ENCODE measurements around the gene HHIPL1. TPM values are rescaled to one million over a fixed set of nuclear protein-coding genes. Genes with fewer than 3 reads are reported as not detected.

HHIPL1 gene
- total RNA-seq, 5 donors from 2014 or later (not counting 1 experiment from before 2014, with no cell fraction given) = 0.05 to 0.35 (median 0.23) TPM

- H3K4me1 Mint-ChIP-seq = peaks cover 34 to 46% (median 36%) of the 10 kb centered on the region in 3 donors
- H3K36me3 Mint-ChIP-seq = no peaks in the 10 kb centered on the region
- CTCF ChIA-PET = interaction anchor here in 1 of 2 donors (0.6 to 0.9 kb wide), 2 partner anchors 123 to 282 kb away, joined by 3 read pairs; partner anchors contain the start of genes CCNK and SETD3
- peak within 1 kb of the TSS; percentile 82 to 90 (median 86) for H3K4me3 Mint-ChIP-seq
- Histone ChIP-seq H3K27me3 (replicated peaks in 1 of 2; ENCODE audit: control insufficient read depth in 2 of 2, extremely low read depth in 1 of 2, insufficient read depth in 2 of 2, low read length in 1 of 2) (peaks cover 0 to 2% of the 10 kb centered on the region in 2 experiments), H3K27ac (ENCODE audit: low read length) (peak within 1 kb of the TSS; percentile 81), H3K4me1 (ENCODE audit: control insufficient read depth in 1 of 2, extremely low read depth in 1 of 2, insufficient read depth in 2 of 2, low read length in 2 of 2) (peaks cover 2 to 27% of the 10 kb centered on the region in 2 experiments), H3K36me3 (ENCODE audit: control insufficient read depth in 2 of 2, extremely low read depth in 1 of 2, insufficient read depth in 1 of 2, low read length in 1 of 2) (no peaks in the 10 kb centered on the region), H3K4me3 (ENCODE audit: control insufficient read depth in 1 of 2, extremely low read depth in 1 of 2, low read length in 1 of 2) (peak within 1 kb of the TSS; percentile 79 to 88), H3K9me3 (no peaks in the 10 kb centered on the region)
- no peaks in the 10 kb centered on the region for H3K27me3 Mint-ChIP-seq
- peak; percentile 12 to 74 (median 45) for DNase-seq
- POLR2A ChIA-PET = interaction anchor here in 1 of 2 donors (1.1 kb wide), 1 partner anchor 123 kb away, joined by 5 read pairs; the partner anchor contains the start of genes CCNK and SETD3
- H3K9me3 Mint-ChIP-seq = no peaks in the 10 kb centered on the region
- WGBS (ENCODE audit: insufficient coverage) = 6% methylated on average over 128 of the region's 128 CpGs
- peak within 1 kb of the TSS; percentile 85 to 91 for H3K27ac Mint-ChIP-seq
- peak; percentile 2 to 15 (median 10) for ATAC-seq (replicated peaks in 1 of 4)
These were observed 41.3 kb upstream of the HHIPL1 start, which contains the start of gene CCDC85C for GRCh38 chr14:99603471-99604277. TSS of gene CCDC85C (minus strand) at chr14:99604207. CDS start at chr14:99603959, 248 bp downstream.

- Histone ChIP-seq H3K4me3 (ENCODE audit: control insufficient read depth in 1 of 2, extremely low read depth in 1 of 2, low read length in 1 of 2) (peak overlapping the region; percentile 79 to 88), H3K27me3 (replicated peaks in 1 of 2; ENCODE audit: control insufficient read depth in 2 of 2, extremely low read depth in 1 of 2, insufficient read depth in 2 of 2, low read length in 1 of 2) (peaks cover 0 to 2% of the 10 kb centered on the region in 2 experiments), H3K9me3 (no peaks in the 10 kb centered on the region), H3K36me3 (ENCODE audit: control insufficient read depth in 2 of 2, extremely low read depth in 1 of 2, insufficient read depth in 1 of 2, low read length in 1 of 2) (no peaks in the 10 kb centered on the region), H3K4me1 (ENCODE audit: control insufficient read depth in 1 of 2, extremely low read depth in 1 of 2, insufficient read depth in 2 of 2, low read length in 2 of 2) (peaks cover 2 to 31% of the 10 kb centered on the region in 2 experiments), H3K27ac (ENCODE audit: low read length) (peak overlapping the region; percentile 81)
- Mint-ChIP-seq H3K27me3 (no peaks in the 10 kb centered on the region), H3K9me3 (no peaks in the 10 kb centered on the region), H3K27ac (peak overlapping the region; percentile 85 to 90), H3K36me3 (no peaks in the 10 kb centered on the region), H3K4me1 (peaks cover 36 to 43% (median 36%) of the 10 kb centered on the region in 3 donors), H3K4me3 (peak overlapping the region; percentile 82 to 90 (median 86))
- WGBS (ENCODE audit: insufficient coverage) = under 1% methylated on average over 46 of the region's 65 CpGs
- ATAC-seq (replicated peaks in 1 of 4) = peak; percentile 90 to 94 (median 92)
- peak; percentile 80 to 97 (median 91) for DNase-seq
- POLR2A ChIA-PET = interaction anchor here (0.6 to 1.1 kb wide), 2 partner anchors 123 to 554 kb away, joined by 3 to 5 read pairs; partner anchors contain the start of genes CCNK (in 1 of the 2) and SETD3 (in 1 of the 2)
- CTCF ChIA-PET = interaction anchor here in 1 of 2 donors (0.9 to 1.7 kb wide), 2 partner anchors 123 kb away, joined by 3 read pairs; partner anchors contain the start of genes CCNK and SETD3
These were observed 40.6 kb upstream of the HHIPL1 start for GRCh38 chr14:99604278-99604765.

- Histone ChIP-seq H3K4me1 (ENCODE audit: control insufficient read depth in 1 of 2, extremely low read depth in 1 of 2, insufficient read depth in 2 of 2, low read length in 2 of 2) (peaks cover 2 to 32% of the 10 kb centered on the region in 2 experiments), H3K4me3 (ENCODE audit: control insufficient read depth in 1 of 2, extremely low read depth in 1 of 2, low read length in 1 of 2) (peak overlapping the region; percentile 79 to 88), H3K27me3 (replicated peaks in 1 of 2; ENCODE audit: control insufficient read depth in 2 of 2, extremely low read depth in 1 of 2, insufficient read depth in 2 of 2, low read length in 1 of 2) (peaks cover 0 to 2% of the 10 kb centered on the region in 2 experiments), H3K9me3 (no peaks in the 10 kb centered on the region), H3K36me3 (ENCODE audit: control insufficient read depth in 2 of 2, extremely low read depth in 1 of 2, insufficient read depth in 1 of 2, low read length in 1 of 2) (no peaks in the 10 kb centered on the region), H3K27ac (ENCODE audit: low read length) (peak overlapping the region; percentile 81)
- H3K4me3 Mint-ChIP-seq = peak overlapping the region; percentile 82 to 90 (median 86)
- peak overlapping the region; percentile 91 to 97 for H3K27ac Mint-ChIP-seq
- under 1% methylated on average over 41 of the region's 50 CpGs for WGBS (ENCODE audit: insufficient coverage)
- H3K9me3 Mint-ChIP-seq = no peaks in the 10 kb centered on the region
- H3K27me3 Mint-ChIP-seq = no peaks in the 10 kb centered on the region
- CTCF ChIA-PET = interaction anchor here in 1 of 2 donors (0.6 to 1.7 kb wide), 2 partner anchors 124 to 668 kb away, joined by 3 read pairs; partner anchors contain the start of genes CCNK and SETD3
- peaks cover 36 to 43% (median 41%) of the 10 kb centered on the region in 3 donors for H3K4me1 Mint-ChIP-seq
- peak in 17 of 35 experiments; percentile 12 to 49 (median 27) for DNase-seq
- no peaks in the 10 kb centered on the region for H3K36me3 Mint-ChIP-seq
- ATAC-seq (replicated peaks in 1 of 4) = peak; percentile 21 to 36 (median 33)
- POLR2A ChIA-PET = interaction anchor here (0.6 to 1.1 kb wide), 2 partner anchors 124 to 554 kb away, joined by 3 read pairs; partner anchors contain the start of gene SETD3 (in 1 of the 2)
These were observed 40.1 kb upstream of the HHIPL1 start for GRCh38 chr14:99604766-99605298.

GRCh38 chr14:99605299-99605961 is 39.5 kb upstream of the HHIPL1 start:
- Mint-ChIP-seq H3K9me3 (no peaks in the 10 kb centered on the region), H3K36me3 (no peaks in the 10 kb centered on the region), H3K27me3 (no peaks in the 10 kb centered on the region), H3K27ac (peak overlapping the region; percentile 91 to 97), H3K4me1 (peaks cover 30 to 38% (median 37%) of the 10 kb centered on the region in 3 donors), H3K4me3 (peak overlapping the region; percentile 82 to 90 (median 86))
- ATAC-seq (replicated peaks in 1 of 4) = peak; percentile 20 to 26 (median 22)
- Histone ChIP-seq H3K27ac (ENCODE audit: low read length) (peak overlapping the region; percentile 81), H3K9me3 (no peaks in the 10 kb centered on the region), H3K4me1 (ENCODE audit: control insufficient read depth in 1 of 2, extremely low read depth in 1 of 2, insufficient read depth in 2 of 2, low read length in 2 of 2) (peaks cover 2 to 32% of the 10 kb centered on the region in 2 experiments), H3K27me3 (replicated peaks in 1 of 2; ENCODE audit: control insufficient read depth in 2 of 2, extremely low read depth in 1 of 2, insufficient read depth in 2 of 2, low read length in 1 of 2) (peaks cover 0 to 2% of the 10 kb centered on the region in 2 experiments), H3K36me3 (ENCODE audit: control insufficient read depth in 2 of 2, extremely low read depth in 1 of 2, insufficient read depth in 1 of 2, low read length in 1 of 2) (no peaks in the 10 kb centered on the region), H3K4me3 (ENCODE audit: control insufficient read depth in 1 of 2, extremely low read depth in 1 of 2, low read length in 1 of 2) (peak overlapping the region; percentile 79 to 88)
- ChIA-PET CTCF (interaction anchor here in 1 of 2 donors (0.6 to 1.7 kb wide), 3 partner anchors 11 to 667 kb away, joined by 3 read pairs; partner anchors contain the start of genes CCNK and SETD3), POLR2A (interaction anchor here in 1 of 2 donors (0.6 to 1.1 kb wide), 2 partner anchors 123 to 125 kb away, joined by 3 read pairs; partner anchors contain the start of gene SETD3)
- DNase-seq = peak; percentile 51 to 89 (median 78)
- WGBS (ENCODE audit: insufficient coverage) = 5% methylated on average over 38 of the region's 38 CpGs

DNA sequence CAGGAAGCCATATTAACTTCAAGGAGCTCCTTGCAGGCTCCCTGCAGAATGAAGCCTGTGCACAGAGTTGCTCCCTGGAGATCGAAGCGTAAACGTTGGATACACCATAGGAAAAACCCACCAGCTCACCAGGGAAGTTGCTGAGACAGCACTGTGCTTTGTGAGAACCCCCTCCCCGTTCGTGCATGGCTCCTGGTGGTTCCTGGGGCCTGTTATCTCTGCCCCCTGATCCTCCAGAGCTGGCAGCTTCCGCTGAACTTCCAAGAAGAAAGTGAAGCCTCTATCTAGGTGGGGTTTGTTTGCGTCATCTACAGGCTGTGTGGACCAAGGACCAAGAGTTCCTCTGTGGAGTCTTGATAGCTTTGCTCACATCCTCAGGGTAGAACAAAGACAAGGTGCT is 38.6 kb upstream of the HHIPL1 start:
- Mint-ChIP-seq H3K27me3 (no peaks in the 10 kb centered on the region), H3K4me3 (peak overlapping the region in 2 of 3 donors; percentile 17), H3K9me3 (no peaks in the 10 kb centered on the region), H3K27ac (no peak overlapping the region), H3K36me3 (no peaks in the 10 kb centered on the region), H3K4me1 (peaks cover 22 to 30% (median 29%) of the 10 kb centered on the region in 3 donors)
- Histone ChIP-seq H3K27ac (ENCODE audit: low read length) (no peak overlapping the region), H3K9me3 (no peaks in the 10 kb centered on the region), H3K27me3 (replicated peaks in 1 of 2; ENCODE audit: control insufficient read depth in 2 of 2, extremely low read depth in 1 of 2, insufficient read depth in 2 of 2, low read length in 1 of 2) (peaks cover 0 to 2% of the 10 kb centered on the region in 2 experiments), H3K4me3 (ENCODE audit: control insufficient read depth in 1 of 2, extremely low read depth in 1 of 2, low read length in 1 of 2) (no peak overlapping the region), H3K36me3 (ENCODE audit: control insufficient read depth in 2 of 2, extremely low read depth in 1 of 2, insufficient read depth in 1 of 2, low read length in 1 of 2) (no peaks in the 10 kb centered on the region), H3K4me1 (ENCODE audit: control insufficient read depth in 1 of 2, extremely low read depth in 1 of 2, insufficient read depth in 2 of 2, low read length in 2 of 2) (peaks cover 2 to 31% of the 10 kb centered on the region in 2 experiments)
- ChIA-PET POLR2A (no interaction called here), CTCF (no interaction called here)
- 68% methylated on average over 4 of the region's 7 CpGs for WGBS (ENCODE audit: insufficient coverage)
- ATAC-seq (replicated peaks in 1 of 4) (no peak), DNase-seq (no peak)
